Lower lobe of right lung (tissue), 2 donors: ENCODE measurements around the gene TDRD12. TPM values are rescaled to one million over a fixed set of nuclear protein-coding genes. Genes with fewer than 3 reads are reported as not detected.

Experiments
- ATAC-seq, 2 donors: fragments of 200-7000 bp; cut with Tn5 transposase; one replicate each; pipeline ENCODE4 v1.9.1; 2020 to 2022; ENCODE audit warnings: mild to moderate bottlenecking in 2 of 2, moderate library complexity in 2 of 2
- DNase-seq: peaks from one replicate; pipeline ENCODE4 v3.0.0-alpha.2; 2020
- H3K27ac ChIP-seq: fragments of 200-600 bp; one replicate; pipeline ENCODE4 v1.8.0; 2022
- H3K27me3 ChIP-seq: fragments of 200-600 bp; one replicate; pipeline ENCODE4 v1.8.0; 2022; ENCODE audit warnings: low read depth
- H3K36me3 ChIP-seq: fragments of 200-600 bp; one replicate; pipeline ENCODE4 v1.8.0; 2022; ENCODE audit warnings: mild to moderate bottlenecking
- H3K4me1 ChIP-seq: fragments of 200-600 bp; one replicate; pipeline ENCODE4 v1.8.0; 2022
- H3K4me3 ChIP-seq: fragments of 200-600 bp; one replicate; pipeline ENCODE4 v1.8.0; 2022; ENCODE audit warnings: mild to moderate bottlenecking
- H3K9me3 ChIP-seq: fragments of 200-600 bp; one replicate; pipeline ENCODE4 v1.8.0; 2022
- CTCF ChIP-seq: fragments of 200-600 bp; IDR thresholded peaks from one replicate; pipeline ENCODE4 v1.8.0; 2022; ENCODE audit warnings: antibody characterized with exemption, mild to moderate bottlenecking
- intact Hi-C: fragments of 100-400 bp; cut with DNase I; formaldehyde crosslinking; loops from one replicate; pipeline ENCODE4 v1.11.0; 2022
- total RNA-seq: library from RNA; stranded (reverse); fragmentation: NEBNext Ultra II Directional; extraction: Animal tissue kit (Norgen Biotek cat#: 25700); gene quantifications from one replicate; pipeline ENCODE4 v1.2.1, GENCODE V29; 2021
- donor health status: DM: no; HTN: yes; CAD: no; lungs with severe emphysema.

TDRD12 gene
- total RNA-seq, 1 donor from 2014 or later = not detected

- no peak for DNase-seq
- Histone ChIP-seq H3K4me3 (no peak overlapping the region), H3K9me3 (no peaks in the 10 kb centered on the region), H3K36me3 (peaks cover 25% of the 10 kb centered on the region), H3K27ac (no peak overlapping the region), H3K27me3 (no peaks in the 10 kb centered on the region), H3K4me1 (no peaks in the 10 kb centered on the region)
- no peak for TF ChIP-seq CTCF
- ATAC-seq = no peak
- intact Hi-C loops = no loop called here
These were observed 156.8 kb downstream of the TDRD12 start for GRCh38 chr19:32876236-32876918.

GRCh38 chr19:32876919-32877285, 157.3 kb downstream of the TDRD12 start:
- TF ChIP-seq CTCF = no peak
- DNase-seq = no peak
- ATAC-seq = no peak

More at GRCh38 chr19:32876919-32877285, 157.3 kb downstream of the TDRD12 start:
- Histone ChIP-seq H3K27ac (no peak overlapping the region), H3K27me3 (no peaks in the 10 kb centered on the region), H3K36me3 (peaks cover 30% of the 10 kb centered on the region), H3K4me3 (no peak overlapping the region), H3K4me1 (no peaks in the 10 kb centered on the region), H3K9me3 (no peaks in the 10 kb centered on the region)
- intact Hi-C loops = no loop called here

Other genes with a start within 250 kb of the TDRD12 start
- 50.0 TPM for gene PDCD5, start 138.6 kb upstream of the TDRD12 start, total RNA-seq
- gene ANKRD27, start 44.6 kb upstream of the TDRD12 start, total RNA-seq = 44.5 TPM
- gene RGS9BP, start 43.9 kb upstream of the TDRD12 start, total RNA-seq = 2.1 TPM
- 18.5 TPM for gene NUDT19, start 27.9 kb upstream of the TDRD12 start, total RNA-seq
- gene SLC7A9, start 150.0 kb downstream of the TDRD12 start, total RNA-seq = 0.32 TPM